22Rv1 (cell line): ENCODE data around the gene RPL5.

Experiments
- ZFX ChIP-seq: fragments of 450-650 bp; IDR thresholded peaks from 2 replicates; pipeline ENCODE4 v1.6.1; 2017; ENCODE audit warnings: antibody characterized with exemption, borderline replicate concordance
- TF ChIP-seq, protein P1 (sequence below): fragments of 450-650 bp; IDR thresholded peaks from 2 replicates; pipeline ENCODE4 v1.5.1; 2017; ENCODE audit warnings: mild to moderate bottlenecking

DNA sequence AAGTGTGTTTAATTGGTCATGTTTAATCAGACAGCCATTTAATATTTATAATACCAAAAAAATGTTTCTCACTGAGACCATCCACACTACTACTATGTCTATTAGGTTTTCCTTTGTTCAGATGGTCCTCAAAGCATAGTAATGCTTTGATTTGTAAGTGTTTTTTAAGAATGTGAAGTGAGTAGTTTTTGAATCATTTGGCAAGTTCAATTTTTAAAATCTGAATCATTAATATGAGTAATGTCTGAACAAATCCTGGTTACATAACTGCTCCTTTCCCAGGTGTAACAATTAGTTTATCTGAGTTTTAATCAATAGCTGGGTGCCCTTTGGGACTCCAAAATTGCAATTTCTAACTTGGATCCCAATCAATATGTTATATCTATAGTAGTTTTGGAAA, 23.5 kb upstream of the RPL5 start:
- TF ChIP-seq, protein P1, sequence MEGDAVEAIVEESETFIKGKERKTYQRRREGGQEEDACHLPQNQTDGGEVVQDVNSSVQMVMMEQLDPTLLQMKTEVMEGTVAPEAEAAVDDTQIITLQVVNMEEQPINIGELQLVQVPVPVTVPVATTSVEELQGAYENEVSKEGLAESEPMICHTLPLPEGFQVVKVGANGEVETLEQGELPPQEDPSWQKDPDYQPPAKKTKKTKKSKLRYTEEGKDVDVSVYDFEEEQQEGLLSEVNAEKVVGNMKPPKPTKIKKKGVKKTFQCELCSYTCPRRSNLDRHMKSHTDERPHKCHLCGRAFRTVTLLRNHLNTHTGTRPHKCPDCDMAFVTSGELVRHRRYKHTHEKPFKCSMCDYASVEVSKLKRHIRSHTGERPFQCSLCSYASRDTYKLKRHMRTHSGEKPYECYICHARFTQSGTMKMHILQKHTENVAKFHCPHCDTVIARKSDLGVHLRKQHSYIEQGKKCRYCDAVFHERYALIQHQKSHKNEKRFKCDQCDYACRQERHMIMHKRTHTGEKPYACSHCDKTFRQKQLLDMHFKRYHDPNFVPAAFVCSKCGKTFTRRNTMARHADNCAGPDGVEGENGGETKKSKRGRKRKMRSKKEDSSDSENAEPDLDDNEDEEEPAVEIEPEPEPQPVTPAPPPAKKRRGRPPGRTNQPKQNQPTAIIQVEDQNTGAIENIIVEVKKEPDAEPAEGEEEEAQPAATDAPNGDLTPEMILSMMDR, result no peak
- TF ChIP-seq ZFX, result no peak
